BLaER1 (cell line): ENCODE results near the gene SIAH1.
A peak's percentile ranks its signal among the peaks of the same experiment; 100 is the strongest.

ENCODE experiments used
- H3K27ac ChIP-seq: shearing (Covaris generic); formaldehyde crosslinking; 2 replicates; pipeline ENCODE4 v1.8.1; 2022
- H3K27me3 ChIP-seq: shearing (Covaris generic); formaldehyde crosslinking; 2 replicates; pipeline ENCODE4 v1.8.1; 2022
- H3K36me3 ChIP-seq: shearing (Covaris generic); formaldehyde crosslinking; 2 replicates; pipeline ENCODE4 v1.8.1; 2022
- H3K4me1 ChIP-seq: shearing (Covaris generic); formaldehyde crosslinking; 2 replicates; pipeline ENCODE4 v1.8.1; 2022
- H3K4me2 ChIP-seq: shearing (Covaris generic); formaldehyde crosslinking; 2 replicates; pipeline ENCODE4 v1.8.1; 2022
- H3K4me3 ChIP-seq: shearing (Covaris generic); formaldehyde crosslinking; 2 replicates; pipeline ENCODE4 v1.8.1; 2022
- H3K9ac ChIP-seq: shearing (Covaris generic); formaldehyde crosslinking; 2 replicates; pipeline ENCODE4 v1.8.1; 2022
- H3K9me3 ChIP-seq: shearing (Covaris generic); formaldehyde crosslinking; 2 replicates; pipeline ENCODE4 v1.8.1; 2022
- H4K20me1 ChIP-seq: shearing (Covaris generic); formaldehyde crosslinking; 2 replicates; pipeline ENCODE4 v1.8.1; 2022
- Cebpa-rat ChIP-seq: shearing (Covaris generic); IDR thresholded peaks from 2 replicates; pipeline ENCODE4 v1.8.1; 2022

SIAH1 gene

GRCh38 chr16:48385253-48386150 is at the start of gene SIAH1:
SIAH1 (minus strand) TSS chr16:48385413; CDS start chr16:48362428, 22,985 bp downstream.
- Histone ChIP-seq H3K27me3 (no peaks in the 10 kb centered on the region), H3K36me3 (peaks cover 10% of the 10 kb centered on the region; the same call in 1 of the 2 replicates), H3K4me1 (peaks cover 29% of the 10 kb centered on the region), H3K4me3 (peak within 1 kb of the TSS; percentile 95), H3K4me2 (peak within 1 kb of the TSS; percentile 97), H3K9me3 (peaks cover 10% of the 10 kb centered on the region), H3K9ac (peak within 1 kb of the TSS; percentile 100), H3K27ac (peak within 1 kb of the TSS; percentile 100), H4K20me1 (peaks cover 39% of the 10 kb centered on the region)
- TF ChIP-seq Cebpa-rat = no peak

- no peaks in the 10 kb centered on the region for H4K20me1 ChIP-seq
- no peak overlapping the region; the same call in 1 of the 2 replicates for H3K9ac ChIP-seq
- no peaks in the 10 kb centered on the region for H3K9me3 ChIP-seq
- H3K4me3 ChIP-seq = no peak overlapping the region
- peaks cover 47% of the 10 kb centered on the region for H3K4me1 ChIP-seq
- peak overlapping the region; percentile 50 for H3K4me2 ChIP-seq
- TF ChIP-seq Cebpa-rat = no peak
- H3K27me3 ChIP-seq = no peaks in the 10 kb centered on the region
- no peaks in the 10 kb centered on the region for H3K36me3 ChIP-seq
- peak overlapping the region; percentile 15; the same call in 1 of the 2 replicates for H3K27ac ChIP-seq
Measured at GRCh38 chr16:48434653-48435317, 49.6 kb upstream of the SIAH1 start.

GRCh38 chr16:48433850-48434530 is 48.8 kb upstream of the SIAH1 start:
- TF ChIP-seq Cebpa-rat = no peak
- Histone ChIP-seq H3K4me1 (peaks cover 47% of the 10 kb centered on the region), H3K9ac (no peak overlapping the region), H4K20me1 (no peaks in the 10 kb centered on the region), H3K27me3 (no peaks in the 10 kb centered on the region), H3K27ac (peak overlapping the region; percentile 15; the same call in 1 of the 2 replicates), H3K4me3 (no peak overlapping the region), H3K4me2 (peak overlapping the region; percentile 50), H3K9me3 (no peaks in the 10 kb centered on the region), H3K36me3 (no peaks in the 10 kb centered on the region)

- no peak for TF ChIP-seq Cebpa-rat
- H3K36me3 ChIP-seq = no peaks in the 10 kb centered on the region
- no peak overlapping the region for H3K4me3 ChIP-seq
- H3K27me3 ChIP-seq = no peaks in the 10 kb centered on the region
- peaks cover 7% of the 10 kb centered on the region for H3K9me3 ChIP-seq
- H3K9ac ChIP-seq = no peak overlapping the region
- peaks cover 53% of the 10 kb centered on the region for H3K4me1 ChIP-seq
- peak overlapping the region; percentile 50 for H3K4me2 ChIP-seq
- no peak overlapping the region for H3K27ac ChIP-seq
- no peaks in the 10 kb centered on the region for H4K20me1 ChIP-seq
Measured at GRCh38 chr16:48433116-48433849, 48.1 kb upstream of the SIAH1 start.

- no peak for TF ChIP-seq Cebpa-rat
- H3K27me3 ChIP-seq = no peaks in the 10 kb centered on the region
- H4K20me1 ChIP-seq = no peaks in the 10 kb centered on the region
- peaks cover 65% of the 10 kb centered on the region for H3K4me1 ChIP-seq
- no peak overlapping the region for H3K4me3 ChIP-seq
- no peaks in the 10 kb centered on the region for H3K36me3 ChIP-seq
- peak overlapping the region; percentile 80 for H3K27ac ChIP-seq
- peaks cover 7% of the 10 kb centered on the region for H3K9me3 ChIP-seq
- peak overlapping the region; percentile 53 for H3K4me2 ChIP-seq
- peak overlapping the region; percentile 32; the same call in 1 of the 2 replicates for H3K9ac ChIP-seq
Measured at GRCh38 chr16:48432136-48432535, 46.9 kb upstream of the SIAH1 start.

GRCh38 chr16:48430890-48431289 is 45.7 kb upstream of the SIAH1 start:
- peaks cover 7% of the 10 kb centered on the region for H3K9me3 ChIP-seq
- no peak overlapping the region for H3K4me3 ChIP-seq
- no peak for TF ChIP-seq Cebpa-rat
- no peaks in the 10 kb centered on the region for H3K27me3 ChIP-seq
- H3K4me2 ChIP-seq = peak overlapping the region; percentile 53
- no peaks in the 10 kb centered on the region for H4K20me1 ChIP-seq
- peak overlapping the region; percentile 2; the same call in 1 of the 2 replicates for H3K9ac ChIP-seq
- peak overlapping the region; percentile 55; the same call in 1 of the 2 replicates for H3K27ac ChIP-seq
- H3K4me1 ChIP-seq = peaks cover 77% of the 10 kb centered on the region
- H3K36me3 ChIP-seq = no peaks in the 10 kb centered on the region

GRCh38 chr16:48426244-48427141 is 41.3 kb upstream of the SIAH1 start:
- peak overlapping the region; percentile 20; the same call in 1 of the 2 replicates for H3K4me3 ChIP-seq
- no peaks in the 10 kb centered on the region for H3K36me3 ChIP-seq
- TF ChIP-seq Cebpa-rat = no peak
- no peaks in the 10 kb centered on the region for H4K20me1 ChIP-seq
- peaks cover 7% of the 10 kb centered on the region for H3K9me3 ChIP-seq
- H3K27ac ChIP-seq = peak overlapping the region; percentile 85
- peaks cover 50% of the 10 kb centered on the region for H3K4me1 ChIP-seq
- no peaks in the 10 kb centered on the region for H3K27me3 ChIP-seq
- H3K4me2 ChIP-seq = peak overlapping the region; percentile 87
- peak overlapping the region; percentile 61 for H3K9ac ChIP-seq

- no peak overlapping the region for H3K9ac ChIP-seq
- no peak overlapping the region for H3K4me2 ChIP-seq
- H3K4me3 ChIP-seq = no peak overlapping the region
- peaks cover 24% of the 10 kb centered on the region for H3K4me1 ChIP-seq
- no peaks in the 10 kb centered on the region for H3K27me3 ChIP-seq
- H3K36me3 ChIP-seq = no peaks in the 10 kb centered on the region
- no peak for TF ChIP-seq Cebpa-rat
- no peaks in the 10 kb centered on the region for H4K20me1 ChIP-seq
- no peaks in the 10 kb centered on the region for H3K9me3 ChIP-seq
- no peak overlapping the region for H3K27ac ChIP-seq
Measured at GRCh38 chr16:48422537-48422936, 37.3 kb upstream of the SIAH1 start.
